Chondrocyte (in vitro differentiated cells): ENCODE results near the gene ZNF579. TPM values are rescaled to one million over a fixed set of nuclear protein-coding genes. Genes with fewer than 3 reads are reported as not detected.

Experiments
- DNase-seq: peaks from one replicate; pipeline ENCODE4 v3.0.0; 2021; ENCODE audit warnings: mixed read lengths, low spot score
- H3K27ac Mint-ChIP-seq: one replicate; pipeline ENCODE4 v1.8.0; 2021; ENCODE audit warnings: mild to moderate bottlenecking, moderate library complexity, mixed read lengths; ENCODE audit not compliant: unreplicated experiment
- H3K27me3 Mint-ChIP-seq: 2 replicates; pipeline ENCODE4 v1.8.0; 2021; ENCODE audit warnings: low read depth, mixed read lengths
- H3K36me3 Mint-ChIP-seq: 2 replicates; pipeline ENCODE4 v1.8.0; 2021; ENCODE audit warnings: low read depth, mixed read lengths
- H3K4me1 Mint-ChIP-seq: 2 replicates; pipeline ENCODE4 v1.8.0; 2021; ENCODE audit warnings: low read depth, mild to moderate bottlenecking, mixed read lengths
- H3K4me3 Mint-ChIP-seq: one replicate; pipeline ENCODE4 v1.8.0; 2021; ENCODE audit warnings: mild to moderate bottlenecking, moderate library complexity, mixed read lengths; ENCODE audit not compliant: unreplicated experiment
- H3K9me3 Mint-ChIP-seq: 2 replicates; pipeline ENCODE4 v1.8.0; 2021; ENCODE audit warnings: low read depth, mixed read lengths
- CTCF ChIP-seq: fragments of 200-600 bp; sonication (generic); IDR thresholded peaks from 2 replicates; pipeline ENCODE4 v1.5.0; 2021; ENCODE audit warnings: antibody characterized with exemption, mild to moderate bottlenecking, moderate library complexity
- total RNA-seq: library from RNA; stranded (reverse); gene quantifications from 3 replicates; pipeline ENCODE4 v1.2.1, GENCODE V29; 2021

The ZNF579 gene
- total RNA-seq, 1 donor from 2014 or later = 23.6 TPM

DNA sequence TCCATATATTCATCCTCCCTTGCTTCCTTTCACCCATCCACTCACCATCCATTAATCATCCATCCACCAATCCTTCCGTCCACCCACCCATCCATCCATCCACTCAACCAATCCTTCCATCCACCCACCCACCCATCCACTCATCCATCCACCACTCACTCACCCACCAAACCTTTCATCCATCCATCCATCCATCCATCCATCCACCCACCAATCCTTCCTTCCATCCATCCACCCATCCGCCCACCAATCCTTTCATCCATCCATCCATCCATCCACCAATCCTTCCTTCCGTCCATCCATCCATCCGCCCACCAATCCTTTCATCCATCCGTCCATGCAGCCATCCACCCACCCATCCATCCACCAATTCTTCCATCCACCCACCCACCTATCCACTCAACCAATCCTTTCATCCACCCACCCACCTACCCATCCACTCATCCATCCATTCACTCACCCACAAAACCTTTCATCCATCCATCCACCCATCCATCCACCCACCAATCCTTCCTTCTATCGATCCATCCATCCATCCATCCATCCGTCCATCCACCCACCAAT lies 38.3 kb downstream of the ZNF579 start:
- no peak for TF ChIP-seq CTCF
- Mint-ChIP-seq H3K27ac (no peak overlapping the region), H3K4me1 (peaks cover 11% of the 10 kb centered on the region), H3K9me3 (peaks cover 6% of the 10 kb centered on the region), H3K36me3 (no peaks in the 10 kb centered on the region), H3K27me3 (no peaks in the 10 kb centered on the region), H3K4me3 (no peak overlapping the region)
- no peak for DNase-seq

DNA sequence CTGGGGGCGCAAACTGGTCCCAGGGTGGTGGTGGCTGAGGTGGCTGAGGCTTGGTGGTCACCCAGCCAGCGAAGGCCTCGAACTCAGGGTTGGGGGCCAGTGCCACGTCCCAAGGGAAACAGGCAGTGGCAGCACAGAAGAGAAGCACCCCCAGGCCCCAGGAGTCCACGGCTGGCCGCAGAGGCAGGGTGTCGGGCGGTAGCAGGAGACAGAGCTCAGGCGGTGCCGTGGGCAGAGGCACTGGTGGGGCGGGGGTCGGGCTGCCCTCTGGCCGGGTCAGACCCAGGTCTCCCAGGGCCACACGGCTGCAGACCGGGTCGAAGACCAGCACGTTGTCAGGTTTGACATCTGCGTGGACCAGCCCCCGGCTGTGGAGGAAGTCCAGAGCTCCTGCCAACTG lies 39.6 kb downstream of the ZNF579 start:
- Mint-ChIP-seq H3K36me3 (no peaks in the 10 kb centered on the region), H3K9me3 (peaks cover 6% of the 10 kb centered on the region), H3K4me3 (no peak overlapping the region), H3K27me3 (no peaks in the 10 kb centered on the region), H3K4me1 (peaks cover 5% of the 10 kb centered on the region), H3K27ac (no peak overlapping the region)
- no peak for TF ChIP-seq CTCF
- no peak for DNase-seq

DNA sequence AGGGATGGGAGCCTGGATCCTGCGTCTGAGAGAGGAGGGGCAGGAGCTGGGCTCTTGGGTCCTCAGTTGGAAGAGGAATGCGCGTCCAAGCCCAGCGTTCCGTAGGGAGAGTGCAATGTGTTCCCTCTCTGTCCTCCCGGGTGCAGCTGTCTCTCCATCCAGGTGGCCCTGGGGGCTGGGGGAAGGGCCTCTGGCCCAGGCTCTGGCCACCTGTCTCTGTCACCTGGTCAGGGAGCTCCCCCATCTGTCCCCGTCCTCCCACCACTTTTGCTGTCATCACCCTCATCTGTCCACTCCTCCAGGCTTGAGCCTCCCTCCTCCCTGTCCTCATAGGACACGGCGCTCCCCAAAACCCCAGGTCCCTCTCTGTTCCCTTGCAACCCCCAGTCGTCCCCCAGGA lies 40.0 kb downstream of the ZNF579 start:
- H3K27ac Mint-ChIP-seq = no peak overlapping the region
- peaks cover 6% of the 10 kb centered on the region for H3K9me3 Mint-ChIP-seq
- no peaks in the 10 kb centered on the region for H3K36me3 Mint-ChIP-seq
- no peak overlapping the region for H3K4me3 Mint-ChIP-seq
- no peak for DNase-seq
- no peaks in the 10 kb centered on the region for H3K27me3 Mint-ChIP-seq
- TF ChIP-seq CTCF = no peak
- peaks cover 1% of the 10 kb centered on the region for H3K4me1 Mint-ChIP-seq

DNA sequence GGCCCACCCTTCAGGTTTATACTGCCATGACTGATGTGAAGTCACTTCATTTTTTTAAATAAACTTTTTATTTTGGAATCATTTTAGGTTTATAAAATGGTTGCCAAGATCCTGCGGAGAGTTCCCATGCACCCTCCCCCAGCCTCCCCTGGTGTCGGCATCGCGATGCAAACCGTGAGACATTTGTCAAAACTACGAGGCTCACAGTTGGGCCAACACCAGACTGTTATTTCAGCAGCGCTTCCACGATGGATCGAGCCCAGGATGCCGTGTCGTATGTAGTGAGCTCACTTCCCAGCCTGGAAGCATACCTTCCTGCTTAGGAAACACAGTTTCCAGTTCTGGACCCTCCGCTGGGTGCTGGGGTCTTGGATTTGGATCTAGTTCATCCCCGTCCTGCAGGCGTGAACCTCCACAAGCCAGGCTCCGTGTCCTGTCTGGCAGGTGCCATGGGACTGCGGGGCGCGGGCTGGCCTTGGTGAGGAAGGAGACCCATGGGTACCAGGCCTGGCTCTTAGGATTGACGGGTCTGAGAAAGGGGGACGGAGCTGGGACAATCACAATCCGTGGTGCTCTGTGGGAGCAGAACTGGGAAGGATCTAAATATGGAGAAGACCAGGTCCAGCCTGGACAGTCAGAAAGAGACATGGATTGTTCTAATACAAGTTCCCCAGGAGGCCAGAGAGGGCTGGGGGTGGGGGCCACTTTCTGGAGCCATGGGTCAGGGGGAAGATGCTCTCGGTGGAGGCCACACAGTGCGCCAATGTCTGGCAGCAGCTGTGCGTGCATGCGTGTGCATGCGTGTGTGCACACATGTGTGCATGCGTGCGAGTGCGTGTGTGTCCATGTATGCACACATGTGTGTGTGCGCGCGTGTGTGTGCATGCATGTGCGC lies 41.3 kb downstream of the ZNF579 start:
- Mint-ChIP-seq H3K4me3 (no peak overlapping the region), H3K4me1 (no peaks in the 10 kb centered on the region), H3K27me3 (no peaks in the 10 kb centered on the region), H3K9me3 (peaks cover 6% of the 10 kb centered on the region), H3K36me3 (no peaks in the 10 kb centered on the region), H3K27ac (no peak overlapping the region)
- no peak for DNase-seq
- TF ChIP-seq CTCF = no peak

DNA sequence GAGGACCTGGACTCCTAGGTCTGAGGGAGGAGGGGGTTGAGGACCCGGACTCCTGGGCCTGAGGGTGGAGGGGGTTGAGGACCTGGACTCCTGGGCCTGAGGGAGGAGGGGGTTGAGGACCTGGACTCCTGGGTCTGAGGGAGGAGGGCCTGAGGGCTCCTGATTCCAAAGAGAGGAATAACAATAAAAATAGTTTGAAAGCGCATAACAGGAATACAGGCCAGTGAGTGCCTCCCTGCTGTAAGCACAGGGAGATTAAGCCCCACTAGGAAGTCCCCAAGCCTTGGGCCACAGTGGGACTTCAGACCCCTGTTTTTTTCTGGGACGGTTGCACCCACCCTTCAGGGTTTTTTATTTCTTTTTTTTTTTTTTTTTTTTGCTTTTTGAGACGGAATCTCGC lies 42.5 kb downstream of the ZNF579 start:
- no peak for TF ChIP-seq CTCF
- Mint-ChIP-seq H3K4me3 (no peak overlapping the region), H3K4me1 (no peaks in the 10 kb centered on the region), H3K27ac (no peak overlapping the region), H3K36me3 (no peaks in the 10 kb centered on the region), H3K9me3 (peaks cover 6% of the 10 kb centered on the region), H3K27me3 (no peaks in the 10 kb centered on the region)
- no peak for DNase-seq
